SK-N-SH (cell line): ENCODE results near the gene RNF40. TPM values are rescaled to one million over a fixed set of nuclear protein-coding genes. Genes with fewer than 3 reads are reported as not detected.

Source experiments
- CTCF ChIA-PET: fragments of 300-600, 350-600 bp; formaldehyde crosslinking; extraction: SDS; loops from one replicate; lab custom pipeline; 2021; lab: Yijun Ruan, JAX
- POLR2A ChIA-PET: fragments of 350-600 bp; sonication (Branson Sonifier 250); formaldehyde crosslinking; extraction: SDS; loops from one replicate; lab custom pipeline; 2020; ENCODE audit warnings: antibody characterized with exemption, inconsistent platforms; lab: Yijun Ruan, JAX
- DNase-seq: peaks from one replicate; pipeline ENCODE4 v3.0.0; 2012
- H2AFZ ChIP-seq: fragments of 200-600 bp; sonication (generic); 2 replicates; pipeline ENCODE4 v1.8.1; 2016; ENCODE audit warnings: antibody characterized with exemption, mild to moderate bottlenecking, low read depth
- H3F3A ChIP-seq: fragments of 200-600 bp; sonication (generic); replicated peaks from 2 replicates; pipeline ENCODE3; 2016; ENCODE audit warnings: antibody characterized with exemption, mild to moderate bottlenecking; ENCODE audit not compliant: insufficient read depth
- H3K27ac ChIP-seq, 2 experiments: fragments of 200-500 bp in 1 of 2; fragments of 200-600 bp in 1 of 2; sonication (Bioruptor generic) in 1 of 2; sonication (generic), shearing (Covaris generic) in 1 of 2; 2 replicates each; pipeline versions ENCODE4 v1.5.1 to v1.6.1; 2014 to 2016; ENCODE audit warnings: low read depth in 2 of 2, inconsistent platforms in 1 of 2, low read length in 1 of 2, mild to moderate bottlenecking in 1 of 2, mixed read lengths in 1 of 2
- H3K27me3 ChIP-seq: fragments of 200-600 bp; sonication (generic), shearing (Covaris generic); 2 replicates; pipeline ENCODE4 v1.6.1; 2016; ENCODE audit warnings: mixed run types; ENCODE audit not compliant: insufficient read depth
- H3K36me3 ChIP-seq, 2 experiments: fragments of 200-500 bp in 1 of 2; fragments of 200-600 bp in 1 of 2; sonication (Bioruptor generic) in 1 of 2; sonication (generic) in 1 of 2; replicated peaks in 1 of 2; 2 replicates each; pipeline versions ENCODE3 to v1.5.1; 2014 to 2016; ENCODE audit warnings: low read length in 1 of 2, mild to moderate bottlenecking in 1 of 2; ENCODE audit not compliant: insufficient read depth in 2 of 2, control insufficient read depth in 1 of 2
- H3K4me1 ChIP-seq, 2 experiments: fragments of 200-500 bp in 1 of 2; fragments of 200-600 bp in 1 of 2; sonication (Bioruptor generic) in 1 of 2; sonication (generic), shearing (Covaris generic) in 1 of 2; 2 replicates each; pipeline versions ENCODE4 v1.5.1 to v1.6.1; 2014 to 2016; ENCODE audit warnings: low read depth in 1 of 2, low read length in 1 of 2, mixed run types in 1 of 2; ENCODE audit not compliant: insufficient read depth in 2 of 2, control insufficient read depth in 1 of 2
- H3K4me2 ChIP-seq: fragments of 200-600 bp; sonication (generic), shearing (Covaris generic); 2 replicates; pipeline ENCODE4 v1.6.1; 2017; ENCODE audit warnings: mixed run types
- H3K4me3 ChIP-seq, 2 experiments: fragments of 200-500 bp in 1 of 2; fragments of 200-600 bp in 1 of 2; sonication (Bioruptor generic) in 1 of 2; sonication (generic), shearing (Covaris generic) in 1 of 2; 2 replicates each; pipeline versions ENCODE4 v1.5.1 to v1.8.1; 2014 to 2016; ENCODE audit warnings: low read depth in 2 of 2, inconsistent platforms in 1 of 2, low read length in 1 of 2, mild to moderate bottlenecking in 1 of 2, mixed read lengths in 1 of 2, moderate library complexity in 1 of 2
- H3K79me2 ChIP-seq: fragments of 200-600 bp; sonication (generic); 2 replicates; pipeline ENCODE4 v1.8.1; 2017; ENCODE audit warnings: mild to moderate bottlenecking; ENCODE audit not compliant: insufficient read depth
- H3K9ac ChIP-seq: fragments of 200-600 bp; sonication (generic); 2 replicates; pipeline ENCODE4 v1.6.1; 2017; ENCODE audit warnings: mixed run types
- H3K9me2 ChIP-seq: fragments of 200-600 bp; sonication (generic); 2 replicates; pipeline ENCODE4 v1.6.1; 2017; ENCODE audit warnings: mixed run types
- H3K9me3 ChIP-seq: fragments of 200-600 bp; sonication (generic); 2 replicates; pipeline ENCODE4 v1.6.1; 2017; ENCODE audit warnings: mixed run types, mild to moderate bottlenecking, moderate library complexity
- H4K20me1 ChIP-seq: fragments of 200-600 bp; sonication (generic); 2 replicates; pipeline ENCODE4 v1.6.1; 2017; ENCODE audit warnings: mild to moderate bottlenecking, mixed run types; ENCODE audit not compliant: insufficient read depth
- IRF3 ChIP-seq: fragments of 150-350 bp; IDR thresholded peaks from 2 replicates; pipeline ENCODE4 v1.6.1; 2016; ENCODE audit warnings: mild to moderate bottlenecking, low read depth, low read length
- NRF1 ChIP-seq: IDR thresholded peaks from 2 replicates; pipeline ENCODE4 v1.6.1; 2012; ENCODE audit warnings: low read depth, mild to moderate bottlenecking, low read length
- RAD21 ChIP-seq: IDR thresholded peaks from 2 replicates; pipeline ENCODE4 v1.6.1; 2012; ENCODE audit warnings: mild to moderate bottlenecking, low read length
- WGBS: methylation state at CpG from one replicate; pipeline ENCODE4 v1.1.6; 2017; ENCODE audit warnings: low lambda C conversion rate; 5-methylcytosine and 5-hydroxymethylcytosine counted together
- polyA plus RNA-seq, 3 experiments: library from polyadenylated mRNA; depleted of rRNA; stranded (reverse); fragments of >200 nt; gene quantifications; 2 replicates each; pipeline ENCODE4 v1.2.3, GENCODE V29; 2012
- small RNA-seq, 7 experiments: library from RNA; depleted of rRNA; stranded (forward); fragments of <200 nt; gene quantifications; one replicate each; pipeline ENCODE3, GENCODE V24; 2012

RNF40 gene
- polyA plus RNA-seq, 1 of the 3 experiments (the other 2 are of a cell fraction) = 49.8 TPM

DNA sequence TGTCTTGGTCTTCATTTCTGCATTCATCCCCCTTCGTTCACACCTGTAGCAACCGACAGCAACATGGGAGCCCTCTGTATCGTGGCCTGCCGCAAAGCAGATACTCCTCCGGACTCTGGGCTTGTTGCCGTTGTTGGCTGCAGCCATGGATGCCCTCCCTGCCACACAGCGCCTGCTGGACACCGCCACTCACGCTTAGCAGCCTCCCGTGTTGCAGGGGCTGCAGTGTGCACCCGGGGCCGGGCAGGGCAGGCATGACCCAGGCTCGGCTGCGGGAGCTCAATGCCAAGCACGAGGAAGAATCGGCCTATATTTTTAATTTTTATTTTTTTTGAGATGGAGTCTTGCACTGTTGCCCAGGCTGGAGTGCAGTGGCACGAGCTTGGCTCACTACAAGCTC lies 59.8 kb downstream of the RNF40 start:
- POLR2A ChIA-PET = interaction anchor here (1.0 kb wide), 1 partner anchor 17 kb away, joined by 4 read pairs; no protein-coding TSS in a partner anchor
- CTCF ChIA-PET = interaction anchor here (3.5 kb wide), 1 partner anchor 23 kb away, joined by 11 read pairs; no protein-coding TSS in a partner anchor
- H3F3A ChIP-seq = peaks cover 2% of the 10 kb centered on the region
- no peaks in the 10 kb centered on the region for H3K36me3 ChIP-seq
- no peaks in the 10 kb centered on the region for H3K79me2 ChIP-seq
- H3K27me3 ChIP-seq = no peaks in the 10 kb centered on the region
- no peak overlapping the region for H3K4me2 ChIP-seq
- H3K4me1 ChIP-seq = no peaks in the 10 kb centered on the region; a peak in 1 of 4 replicates
- no peak overlapping the region for H3K9ac ChIP-seq
- no peaks in the 10 kb centered on the region for H3K9me2 ChIP-seq
- no peaks in the 10 kb centered on the region for H4K20me1 ChIP-seq
- no peaks in the 10 kb centered on the region for H3K9me3 ChIP-seq
- H3K27ac ChIP-seq = no peak overlapping the region
- H3K4me3 ChIP-seq = no peak overlapping the region
- no peak for TF ChIP-seq IRF3
- TF ChIP-seq NRF1 = no peak
- TF ChIP-seq RAD21 = no peak
- no peak overlapping the region for H2AFZ ChIP-seq
- WGBS = 81% methylated on average over 13 of the region's 17 CpGs
- DNase-seq = no peak

Small RNAs within 50 kb of the gene (small RNA-seq; reads per million reads assigned to genes)
- gene RF00017 = 0 reads per million in 7 experiments

Other genes starting within 250 kb of the RNF40 start
- 26.0 and 26.5 TPM in 2 replicates for gene ZNF768, start 235.8 kb upstream of the RNF40 start, polyA plus RNA-seq (2012; rRNA removed)
- gene ZNF747, start 227.5 kb upstream of the RNF40 start, polyA plus RNA-seq (2012; rRNA removed) = 5.6 and 5.8 TPM in 2 replicates
- 2.8 and 3.4 TPM in 2 replicates for gene ZNF764, start 203.9 kb upstream of the RNF40 start, polyA plus RNA-seq (2012; rRNA removed)
- gene ZNF688, start 190.6 kb upstream of the RNF40 start, polyA plus RNA-seq (2012; rRNA removed) = 9.1 and 13.4 TPM in 2 replicates
- gene ZNF785, start 176.6 kb upstream of the RNF40 start, polyA plus RNA-seq (2012; rRNA removed) = 8.8 and 10.6 TPM in 2 replicates
- 2.9 and 3.4 TPM in 2 replicates for gene ZNF689, start 151.9 kb upstream of the RNF40 start, polyA plus RNA-seq (2012; rRNA removed)
- 7.5 and 13.5 TPM in 2 replicates for gene PRR14, start 111.4 kb upstream of the RNF40 start, polyA plus RNA-seq (2012; rRNA removed)
- 9.6 and 11.5 TPM in 2 replicates for gene FBRS, start 103.9 kb upstream of the RNF40 start, polyA plus RNA-seq (2012; rRNA removed)
- gene SRCAP, start 63.2 kb upstream of the RNF40 start, polyA plus RNA-seq (2012; rRNA removed) = 3.7 and 5.6 TPM in 2 replicates
- 45.8 and 54.2 TPM in 2 replicates for gene PHKG2, start 13.9 kb upstream of the RNF40 start, polyA plus RNA-seq (2012; rRNA removed)
- 28.4 and 36.5 TPM in 2 replicates for gene CFAP119, start 260 bp upstream of the RNF40 start, polyA plus RNA-seq (2012; rRNA removed)
- 4.7 and 5.1 TPM in 2 replicates for gene ZNF629, start 24.9 kb downstream of the RNF40 start, polyA plus RNA-seq (2012; rRNA removed)
- 48.5 and 56.3 TPM in 2 replicates for gene BCL7C, start 131.8 kb downstream of the RNF40 start, polyA plus RNA-seq (2012; rRNA removed)
- gene CTF1, start 134.3 kb downstream of the RNF40 start, polyA plus RNA-seq (2012; rRNA removed) = 35.9 and 45.7 TPM in 2 replicates
- 18.3 and 20.6 TPM in 2 replicates for gene FBXL19, start 161.2 kb downstream of the RNF40 start, polyA plus RNA-seq (2012; rRNA removed)
- gene ORAI3, start 186.7 kb downstream of the RNF40 start, polyA plus RNA-seq (2012; rRNA removed) = 29.0 and 31.8 TPM in 2 replicates
- 2.4 and 6.8 TPM in 2 replicates for gene SETD1A, start 195.4 kb downstream of the RNF40 start, polyA plus RNA-seq (2012; rRNA removed)
- 12.2 and 12.9 TPM in 2 replicates for gene HSD3B7, start 222.9 kb downstream of the RNF40 start, polyA plus RNA-seq (2012; rRNA removed)
- gene STX1B, start 248.3 kb downstream of the RNF40 start, polyA plus RNA-seq (2012; rRNA removed) = 21.2 and 23.0 TPM in 2 replicates